Pancreas (tissue), 10 donors: ENCODE data around the gene ASTN2. TPM values are rescaled to one million over a fixed set of nuclear protein-coding genes. Genes with fewer than 3 reads are reported as not detected.

Experiments
- ATAC-seq, 4 donors: fragments of 200-7000 bp; cut with Tn5 transposase; one replicate each; pipeline versions ENCODE4 v1.8.0 to v1.9.1; 2020; ENCODE audit warnings: mild to moderate bottlenecking in 4 of 4, moderate library complexity in 4 of 4
- DNase-seq, 6 donors: peaks; one replicate each; pipeline ENCODE4 v3.0.0-alpha.2; 2020
- FAIRE-seq: peaks from 2 replicates; lab custom pipeline; 2012; peaks lifted over from hg19 to GRCh38; lab: Jason Lieb, UNC
- H3K27ac ChIP-seq, 4 donors: fragments of 200-600 bp; sonication (generic); 1 replicate in 3 of 4; 2 replicates in 1 of 4; pipeline versions ENCODE4 v1.5.0 to v1.8.0; 2020
- H3K27me3 ChIP-seq, 4 donors: fragments of 200-600 bp; one replicate each; pipeline ENCODE4 v1.8.0; 2021
- H3K36me3 ChIP-seq, 3 donors: fragments of 200-600 bp; sonication (generic) in 1 of 3; one replicate each; pipeline versions ENCODE4 v1.5.0 to v1.8.0; 2020 to 2021
- H3K4me1 ChIP-seq, 3 donors: fragments of 200-600 bp; one replicate each; pipeline ENCODE4 v1.8.0; 2021
- H3K4me3 ChIP-seq, 4 donors: fragments of 200-600 bp; sonication (generic) in 2 of 4; one replicate each; pipeline versions ENCODE4 v1.5.0 to v1.8.0; 2020 to 2021
- H3K9me3 ChIP-seq, 4 donors: fragments of 200-600 bp; one replicate each; pipeline ENCODE4 v1.8.0; 2021
- CTCF ChIP-seq, 4 donors: fragments of 200-600 bp; sonication (generic) in 3 of 4; IDR thresholded peaks; one replicate each; pipeline versions ENCODE4 v1.5.0 to v1.8.0; 2021; ENCODE audit warnings: antibody characterized with exemption in 4 of 4
- WGBS, 2 donors: extraction: QIAGEN DNeasy Blood & Tissue Kit; methylation state at CpG; one replicate each; pipeline ENCODE4 v1.1.7; 2013; 5-methylcytosine and 5-hydroxymethylcytosine counted together
- intact Hi-C, 3 donors: fragments of 100-400 bp; cut with DNase I; formaldehyde crosslinking; loops; one replicate each; pipeline versions ENCODE4 v1.11.1 to v1.14.2; 2022
- polyA plus RNA-seq, 2 donors: library from polyadenylated mRNA; stranded (reverse); fragments of 200-250 nt; gene quantifications; one replicate each; pipeline ENCODE4 v1.2.3, GENCODE V29; 2013
- total RNA-seq, 6 donors: library from RNA; stranded (reverse); fragmentation: NEBNext Ultra II Directional in 4 of 6; extraction: Animal tissue kit (Norgen Biotek cat#: 25700) in 4 of 6; gene quantifications; one replicate each; pipeline versions ENCODE4 v1.2.1 to v1.2.4, GENCODE V29; 2021 to 2023
- donor health status: healthy with polysubstance abuse.
- donor health status: DM: no; HTN: no; CAD: no; lungs with moderate emphysema.
- donor health status: DM: no; HTN: no; CAD: no.
- donor health status: control.
- donor health status: control.
- donor health status: Bipolar disorder and iron deficiency.
- donor health status: DM: yes; HTN: yes; CAD: no.
- donor health status: DM: no; HTN: no; CAD: no.
- donor health status: DM: no; HTN: no; CAD: no.
- donor health status: DM: yes; HTN: yes; CAD: no.

ASTN2 gene
- total and polyA plus RNA-seq, 8 donors = 1.3 to 11.9 (median 6.7) TPM

- ATAC-seq (no peak), FAIRE-seq (no peak), DNase-seq (no peak)
- Histone ChIP-seq H3K36me3 (no peaks in the 10 kb centered on the region), H3K27ac (no peak overlapping the region), H3K27me3 (no peaks in the 10 kb centered on the region), H3K4me3 (no peak overlapping the region), H3K9me3 (no peaks in the 10 kb centered on the region), H3K4me1 (no peaks in the 10 kb centered on the region)
- WGBS, 2 donors = 78 to 88% methylated on average over 3 of the region's 3 CpGs
- no peak for TF ChIP-seq CTCF (IDR thresholded peaks at IDR 0.05)
- intact Hi-C loops = no loop called here
These were observed 506.9 kb downstream of the ASTN2 start for GRCh38 chr9:116907989-116908388.

GRCh38 chr9:116905171-116905588 lies 509.7 kb downstream of the ASTN2 start:
- ATAC-seq = no peak
- intact Hi-C loops = no loop called here
- WGBS, 2 donors = 84 to 85% methylated on average over 10 of the region's 10 CpGs
- no peaks in the 10 kb centered on the region for H3K9me3 ChIP-seq
- no peak for TF ChIP-seq CTCF (IDR thresholded peaks at IDR 0.05)
- no peaks in the 10 kb centered on the region for H3K36me3 ChIP-seq
- H3K27me3 ChIP-seq = no peaks in the 10 kb centered on the region
- no peak for FAIRE-seq
- no peaks in the 10 kb centered on the region for H3K4me1 ChIP-seq
- no peak overlapping the region for H3K27ac ChIP-seq
- no peak for DNase-seq
- H3K4me3 ChIP-seq = no peak overlapping the region

- 71 to 73% methylated on average over 3 of the region's 3 CpGs for WGBS, 2 donors
- no peak for DNase-seq
- Histone ChIP-seq H3K36me3 (no peaks in the 10 kb centered on the region), H3K27ac (no peak overlapping the region), H3K9me3 (no peaks in the 10 kb centered on the region), H3K27me3 (no peaks in the 10 kb centered on the region), H3K4me3 (no peak overlapping the region), H3K4me1 (no peaks in the 10 kb centered on the region)
- TF ChIP-seq CTCF (IDR thresholded peaks at IDR 0.05) = no peak
- intact Hi-C loops = no loop called here
- no peak for FAIRE-seq
- ATAC-seq = no peak
These were observed 510.7 kb downstream of the ASTN2 start for GRCh38 chr9:116904165-116904564.

GRCh38 chr9:116901260-116901659 lies 513.6 kb downstream of the ASTN2 start:
- FAIRE-seq (no peak), ATAC-seq (no peak), DNase-seq (no peak)
- no peaks in the 10 kb centered on the region for H3K27me3 ChIP-seq
- no peaks in the 10 kb centered on the region for H3K36me3 ChIP-seq
- no peak overlapping the region for H3K27ac ChIP-seq
- no peak overlapping the region for H3K4me3 ChIP-seq
- no peak for TF ChIP-seq CTCF (IDR thresholded peaks at IDR 0.05)
- intact Hi-C loops = no loop called here
- WGBS, 2 donors = 3 to 44% methylated on average over 1 of the region's 1 CpG
- no peaks in the 10 kb centered on the region for H3K9me3 ChIP-seq
- no peaks in the 10 kb centered on the region for H3K4me1 ChIP-seq

GRCh38 chr9:116900543-116900942 lies 514.3 kb downstream of the ASTN2 start:
- FAIRE-seq (no peak), ATAC-seq (no peak), DNase-seq (no peak)
- no peaks in the 10 kb centered on the region for H3K4me1 ChIP-seq
- H3K9me3 ChIP-seq = no peaks in the 10 kb centered on the region
- 73 to 75% methylated on average over 6 of the region's 6 CpGs for WGBS, 2 donors
- H3K27ac ChIP-seq = no peak overlapping the region
- no peaks in the 10 kb centered on the region for H3K27me3 ChIP-seq
- intact Hi-C loops = no loop called here
- no peak overlapping the region for H3K4me3 ChIP-seq
- TF ChIP-seq CTCF (IDR thresholded peaks at IDR 0.05) = no peak
- H3K36me3 ChIP-seq = no peaks in the 10 kb centered on the region
